Muscle layer of duodenum (tissue), 2 donors: ENCODE data around the gene ICAM1.

Source experiments
- H3K27ac ChIP-seq: one replicate; pipeline ENCODE4 v1.7.0; 2013; ENCODE audit warnings: mild to moderate bottlenecking, low read length
- H3K27me3 ChIP-seq: one replicate; pipeline ENCODE4 v1.7.0; 2013; ENCODE audit warnings: low read depth, mild to moderate bottlenecking, control low read depth, low read length
- H3K36me3 ChIP-seq, 2 donors: one replicate each; pipeline ENCODE4 v1.7.0; 2013; ENCODE audit warnings: low read length in 2 of 2, control low read depth in 1 of 2, mild to moderate bottlenecking in 1 of 2; ENCODE audit not compliant: insufficient read depth in 2 of 2, control insufficient read depth in 1 of 2
- H3K4me1 ChIP-seq, 2 donors: one replicate each; pipeline ENCODE4 v1.7.0; 2013; ENCODE audit warnings: low read length in 2 of 2, mild to moderate bottlenecking in 2 of 2, control low read depth in 1 of 2, moderate library complexity in 1 of 2; ENCODE audit not compliant: insufficient read depth in 2 of 2, control insufficient read depth in 1 of 2
- H3K4me3 ChIP-seq, 2 donors: one replicate each; pipeline ENCODE4 v1.7.0; 2013; ENCODE audit warnings: low read length in 2 of 2, low read depth in 1 of 2, mild to moderate bottlenecking in 1 of 2
- H3K9me3 ChIP-seq, 2 donors: one replicate each; pipeline ENCODE4 v1.7.0; 2013; ENCODE audit warnings: low read length in 2 of 2, control low read depth in 1 of 2, mild to moderate bottlenecking in 1 of 2; ENCODE audit not compliant: control insufficient read depth in 1 of 2
- donor health status: healthy.

Gene ICAM1, protein sequence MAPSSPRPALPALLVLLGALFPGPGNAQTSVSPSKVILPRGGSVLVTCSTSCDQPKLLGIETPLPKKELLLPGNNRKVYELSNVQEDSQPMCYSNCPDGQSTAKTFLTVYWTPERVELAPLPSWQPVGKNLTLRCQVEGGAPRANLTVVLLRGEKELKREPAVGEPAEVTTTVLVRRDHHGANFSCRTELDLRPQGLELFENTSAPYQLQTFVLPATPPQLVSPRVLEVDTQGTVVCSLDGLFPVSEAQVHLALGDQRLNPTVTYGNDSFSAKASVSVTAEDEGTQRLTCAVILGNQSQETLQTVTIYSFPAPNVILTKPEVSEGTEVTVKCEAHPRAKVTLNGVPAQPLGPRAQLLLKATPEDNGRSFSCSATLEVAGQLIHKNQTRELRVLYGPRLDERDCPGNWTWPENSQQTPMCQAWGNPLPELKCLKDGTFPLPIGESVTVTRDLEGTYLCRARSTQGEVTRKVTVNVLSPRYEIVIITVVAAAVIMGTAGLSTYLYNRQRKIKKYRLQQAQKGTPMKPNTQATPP

DNA sequence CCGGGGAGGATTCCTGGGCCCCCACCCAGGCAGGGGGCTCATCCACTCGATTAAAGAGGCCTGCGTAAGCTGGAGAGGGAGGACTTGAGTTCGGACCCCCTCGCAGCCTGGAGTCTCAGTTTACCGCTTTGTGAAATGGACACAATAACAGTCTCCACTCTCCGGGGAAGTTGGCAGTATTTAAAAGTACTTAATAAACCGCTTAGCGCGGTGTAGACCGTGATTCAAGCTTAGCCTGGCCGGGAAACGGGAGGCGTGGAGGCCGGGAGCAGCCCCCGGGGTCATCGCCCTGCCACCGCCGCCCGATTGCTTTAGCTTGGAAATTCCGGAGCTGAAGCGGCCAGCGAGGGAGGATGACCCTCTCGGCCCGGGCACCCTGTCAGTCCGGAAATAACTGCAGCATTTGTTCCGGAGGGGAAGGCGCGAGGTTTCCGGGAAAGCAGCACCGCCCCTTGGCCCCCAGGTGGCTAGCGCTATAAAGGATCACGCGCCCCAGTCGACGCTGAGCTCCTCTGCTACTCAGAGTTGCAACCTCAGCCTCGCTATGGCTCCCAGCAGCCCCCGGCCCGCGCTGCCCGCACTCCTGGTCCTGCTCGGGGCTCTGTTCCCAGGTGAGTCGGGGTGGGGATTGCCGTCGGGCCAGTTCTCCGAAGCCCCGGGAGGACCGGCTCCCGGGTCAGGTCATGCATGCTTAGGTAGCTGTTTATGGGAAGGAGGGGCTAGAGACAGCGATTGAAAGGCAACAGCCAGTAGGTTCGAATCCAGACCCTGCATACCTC, at the start of gene ICAM1:
Gene ICAM1, plus strand, starts transcription at position 505 of the 779 bp plus-strand sequence. Its CDS starts 40 bp downstream, at position 545.
- H3K4me1 ChIP-seq, result peaks cover 0 to 5% of the 10 kb centered on the region in 2 donors
- peak within 1 kb of the TSS; percentile 60 to 62 for H3K4me3 ChIP-seq

DNA sequence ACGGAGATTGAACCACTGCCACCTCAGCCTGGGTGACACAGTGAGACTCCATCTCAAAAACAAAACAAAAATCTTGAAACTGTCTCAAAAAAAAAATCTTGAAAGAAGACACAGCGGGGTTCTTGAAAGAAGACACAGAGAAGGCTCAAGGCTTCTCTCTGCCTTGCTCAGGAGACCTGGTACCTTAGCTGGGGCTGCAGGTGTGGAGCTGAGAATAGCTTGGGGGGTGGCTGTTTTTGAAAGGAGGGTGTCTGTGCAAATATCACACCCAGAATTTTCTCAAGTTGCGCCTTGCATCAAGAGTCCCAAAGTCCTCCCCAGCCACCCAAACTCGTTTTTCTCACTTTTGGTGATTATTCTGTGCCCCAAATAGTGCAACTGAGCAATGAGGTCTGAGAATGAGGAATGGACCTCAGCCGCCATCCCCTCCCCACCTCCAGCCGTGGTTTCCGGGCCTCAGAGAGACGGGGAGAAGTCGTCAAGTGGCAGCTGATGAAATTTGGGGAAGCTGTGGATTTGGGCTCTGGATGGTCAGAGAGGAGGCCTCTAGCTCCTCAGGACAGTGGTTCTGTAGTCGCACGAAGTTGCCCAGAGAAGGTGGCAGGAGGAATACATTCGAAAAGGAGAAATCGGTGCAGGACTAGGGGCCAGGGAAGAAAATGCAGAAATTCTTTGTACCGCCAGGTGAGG, 48.6 kb upstream of the ICAM1 start:
- Histone ChIP-seq H3K27me3 (no peaks in the 10 kb centered on the region), H3K27ac (no peak overlapping the region)

More for the DNA sequence above, at the start of gene ICAM1:
- Histone ChIP-seq H3K36me3 (peaks cover 0 to 6% of the 10 kb centered on the region in 2 donors), H3K9me3 (no peaks in the 10 kb centered on the region), H3K27ac (peak within 1 kb of the TSS; percentile 77), H3K27me3 (peaks cover 6% of the 10 kb centered on the region)

DNA sequence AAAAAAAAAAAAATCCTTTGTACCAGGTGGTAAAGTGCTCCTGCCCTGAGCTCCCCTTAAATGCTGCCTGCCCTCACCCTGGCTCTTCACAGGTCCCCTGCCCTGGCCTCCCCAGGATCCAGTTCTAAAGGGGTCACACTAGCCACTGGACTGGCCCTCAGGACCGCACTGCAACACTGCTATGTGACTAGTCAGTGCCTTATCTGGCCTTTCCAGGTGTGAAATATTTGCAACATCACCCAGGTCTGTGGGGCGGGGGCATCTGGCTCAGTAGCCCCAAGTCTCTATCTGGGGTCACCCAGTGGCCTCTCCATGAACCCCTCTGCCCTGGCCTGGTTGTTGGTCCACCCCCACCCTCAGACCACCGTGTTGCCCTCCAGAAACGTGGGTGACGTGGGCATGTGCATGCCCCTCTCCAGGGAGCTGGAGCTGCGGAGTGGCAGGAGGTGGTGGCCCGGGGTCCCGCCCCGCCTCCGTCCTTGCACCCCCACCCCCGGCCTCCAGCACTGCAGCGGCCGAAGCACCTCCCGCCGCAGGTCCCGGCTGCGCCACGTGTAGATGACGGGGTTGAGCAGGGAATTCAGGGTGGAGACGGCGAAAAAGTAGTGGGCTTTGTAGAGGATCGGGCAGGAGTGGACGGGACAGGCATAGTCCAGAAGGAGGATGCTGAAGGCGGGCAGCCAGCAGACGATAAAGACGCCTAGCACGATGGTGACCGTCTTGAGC, 47.3 kb upstream of the ICAM1 start:
- Histone ChIP-seq H3K27ac (no peak overlapping the region), H3K4me1 (peaks cover 3 to 27% of the 10 kb centered on the region in 2 donors), H3K27me3 (no peaks in the 10 kb centered on the region), H3K4me3 (no peak overlapping the region), H3K36me3 (peaks cover 0 to 13% of the 10 kb centered on the region in 2 donors), H3K9me3 (no peaks in the 10 kb centered on the region)

More for the DNA sequence above, 48.6 kb upstream of the ICAM1 start:
- Histone ChIP-seq H3K36me3 (peaks cover 0 to 13% of the 10 kb centered on the region in 2 donors), H3K9me3 (no peaks in the 10 kb centered on the region), H3K4me1 (peaks cover 0 to 18% of the 10 kb centered on the region in 2 donors), H3K4me3 (no peak overlapping the region)

- Histone ChIP-seq H3K4me1 (peaks cover 5 to 28% of the 10 kb centered on the region in 2 donors), H3K27me3 (no peaks in the 10 kb centered on the region), H3K36me3 (peaks cover 0 to 13% of the 10 kb centered on the region in 2 donors), H3K4me3 (no peak overlapping the region), H3K9me3 (no peaks in the 10 kb centered on the region), H3K27ac (no peak overlapping the region)
Observed at GRCh38 chr19:10224337-10224736, 46.6 kb upstream of the ICAM1 start.

- no peak overlapping the region for H3K4me3 ChIP-seq
- H3K36me3 ChIP-seq, result peaks cover 0 to 13% of the 10 kb centered on the region in 2 donors
- peaks cover 5 to 28% of the 10 kb centered on the region in 2 donors for H3K4me1 ChIP-seq
- no peaks in the 10 kb centered on the region for H3K27me3 ChIP-seq
- H3K9me3 ChIP-seq, result no peaks in the 10 kb centered on the region
- peak overlapping the region; percentile 69 for H3K27ac ChIP-seq
Observed at GRCh38 chr19:10226021-10226375, 44.9 kb upstream of the ICAM1 start.

DNA sequence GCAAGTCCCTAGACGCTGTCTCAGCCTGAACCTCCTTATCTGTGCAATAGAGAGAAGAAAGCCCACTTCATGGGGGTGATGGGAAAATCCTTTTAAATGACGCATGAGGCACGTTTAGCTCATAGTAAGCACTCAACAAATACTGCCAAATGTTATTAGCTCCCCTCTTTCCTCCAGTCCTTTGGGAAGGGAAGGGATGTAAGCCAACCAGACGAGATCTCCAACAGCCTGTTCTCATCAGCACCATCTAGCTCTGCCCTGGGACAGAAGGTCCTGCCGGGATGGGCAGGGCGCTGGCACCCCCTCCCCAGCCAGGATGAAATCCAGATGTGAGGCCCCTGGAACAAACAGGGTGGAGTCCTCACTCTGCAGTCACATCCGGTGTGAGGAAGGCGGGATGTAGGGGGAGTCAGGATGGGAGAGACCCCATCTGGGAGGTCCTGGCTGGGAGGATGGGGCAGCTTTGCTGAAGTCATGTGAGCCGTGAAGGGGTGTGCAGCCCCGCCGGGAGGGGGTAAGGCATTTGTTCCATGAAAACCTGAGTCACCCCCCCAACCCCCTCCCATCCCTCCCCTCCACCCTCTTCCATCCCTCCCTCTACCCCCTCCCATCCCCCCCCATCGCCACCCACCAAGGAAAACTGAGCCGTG, 44.4 kb upstream of the ICAM1 start:
- H3K27me3 ChIP-seq, result no peaks in the 10 kb centered on the region
- peaks cover 0 to 13% of the 10 kb centered on the region in 2 donors for H3K36me3 ChIP-seq
- peaks cover 5 to 29% of the 10 kb centered on the region in 2 donors for H3K4me1 ChIP-seq
- peak overlapping the region; percentile 69 for H3K27ac ChIP-seq
- H3K4me3 ChIP-seq, result no peak overlapping the region
- no peaks in the 10 kb centered on the region for H3K9me3 ChIP-seq

DNA sequence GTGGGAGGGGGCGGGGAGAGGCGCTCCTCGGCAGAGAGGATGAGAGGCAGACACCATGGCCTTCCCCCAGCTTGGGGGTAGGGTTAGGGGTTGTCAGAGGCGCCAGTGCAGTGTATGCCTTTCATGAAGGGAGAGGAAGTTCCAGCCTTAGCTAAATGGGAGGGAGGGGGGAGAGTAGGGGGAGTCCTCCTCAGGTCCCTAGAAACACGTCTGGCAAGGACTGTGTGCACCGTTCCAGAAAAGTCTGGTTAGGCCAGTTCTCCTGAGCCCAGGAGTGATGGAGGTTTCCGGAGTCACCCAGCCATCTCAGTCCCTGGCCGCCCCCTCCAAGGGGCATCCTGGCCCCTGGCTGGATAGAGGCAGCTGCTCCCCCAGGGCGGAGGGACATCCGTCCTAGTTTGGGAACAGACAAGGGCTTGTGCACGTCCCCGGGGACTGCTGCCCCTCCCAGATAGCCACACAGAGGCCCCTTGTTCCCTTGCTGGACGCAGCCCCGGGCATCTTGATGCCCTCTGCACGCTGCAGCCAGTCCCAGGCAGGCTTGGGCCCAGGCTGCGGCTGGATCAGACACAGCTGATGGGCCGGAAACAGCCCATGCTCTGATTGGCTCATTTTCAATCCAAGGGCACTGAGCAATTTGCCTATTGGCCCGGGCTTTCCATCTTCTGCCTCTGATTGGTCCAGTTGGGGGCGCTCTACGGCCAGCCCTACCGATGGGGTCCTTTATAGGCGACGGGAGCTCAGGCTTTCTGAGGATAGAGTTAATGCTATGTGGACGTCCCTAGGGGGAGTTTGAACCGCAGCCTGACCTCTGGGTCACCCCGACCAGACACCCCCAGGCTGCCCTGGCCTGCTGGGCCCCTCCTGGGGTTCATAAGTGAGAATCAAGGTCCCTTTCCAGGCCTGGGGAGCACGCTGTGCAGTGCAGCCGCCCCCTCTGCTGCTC, 43.6 kb upstream of the ICAM1 start:
- Histone ChIP-seq H3K36me3 (peaks cover 0 to 13% of the 10 kb centered on the region in 2 donors), H3K4me1 (peaks cover 5 to 31% of the 10 kb centered on the region in 2 donors), H3K27me3 (no peaks in the 10 kb centered on the region), H3K27ac (peak overlapping the region; percentile 67), H3K4me3 (peak overlapping the region in 1 of 2 donors; percentile 45), H3K9me3 (no peaks in the 10 kb centered on the region)

GRCh38 chr19:10228393-10228792, 42.5 kb upstream of the ICAM1 start:
- H3K9me3 ChIP-seq, result no peaks in the 10 kb centered on the region
- H3K36me3 ChIP-seq, result peaks cover 0 to 13% of the 10 kb centered on the region in 2 donors
- peak overlapping the region in 1 of 2 donors; percentile 5 for H3K4me3 ChIP-seq
- peak overlapping the region; percentile 51 for H3K27ac ChIP-seq
- H3K4me1 ChIP-seq, result peaks cover 5 to 31% of the 10 kb centered on the region in 2 donors
- no peaks in the 10 kb centered on the region for H3K27me3 ChIP-seq

GRCh38 chr19:10228920-10229319, 42.0 kb upstream of the ICAM1 start:
- peak overlapping the region; percentile 51 for H3K27ac ChIP-seq
- H3K9me3 ChIP-seq, result no peaks in the 10 kb centered on the region
- H3K27me3 ChIP-seq, result no peaks in the 10 kb centered on the region
- peaks cover 5 to 31% of the 10 kb centered on the region in 2 donors for H3K4me1 ChIP-seq
- H3K4me3 ChIP-seq, result peak overlapping the region in 1 of 2 donors; percentile 5
- H3K36me3 ChIP-seq, result peaks cover 0 to 8% of the 10 kb centered on the region in 2 donors
